Natural killer cell treated with Interleukin-12 subunit alpha and Interleukin-12 subunit beta and Interleukin-15 and Interleukin-18, amount 100 ng/mL, for 72 hours (primary cell): ENCODE results near the gene USP40. TPM values are rescaled to one million over a fixed set of nuclear protein-coding genes. Genes with fewer than 3 reads are reported as not detected.
A peak's percentile ranks its signal among the peaks of the same experiment; 100 is the strongest.

Experiments used
- ATAC-seq, 2 donors: fragments of 150-1000 bp; cut with Tn5 transposase in 1 of 2; sonication (Bioruptor Pico), chemical (Tn5 transposase) in 1 of 2; 2 replicates each; pipeline ENCODE4 v1.10.0; 2021
- DNase-seq: peaks from one replicate; pipeline ENCODE4 v3.0.0; 2022; ENCODE audit warnings: low spot score
- H3K27ac Mint-ChIP-seq, 2 donors: 1 replicate in 1 of 2; 2 replicates in 1 of 2; pipeline ENCODE4 v1.8.0; 2022; ENCODE audit warnings: mixed read lengths in 2 of 2, mild to moderate bottlenecking in 1 of 2, moderate library complexity in 1 of 2
- H3K27me3 Mint-ChIP-seq, 2 donors: 1 replicate in 1 of 2; 2 replicates in 1 of 2; pipeline ENCODE4 v1.8.0; 2022; ENCODE audit warnings: mixed read lengths in 2 of 2
- H3K36me3 Mint-ChIP-seq: one replicate; pipeline ENCODE4 v1.8.0; 2022; ENCODE audit warnings: mixed read lengths
- H3K4me1 Mint-ChIP-seq, 2 donors: 1 replicate in 1 of 2; 2 replicates in 1 of 2; pipeline ENCODE4 v1.8.0; 2022; ENCODE audit warnings: low read depth in 2 of 2, mixed read lengths in 2 of 2, mild to moderate bottlenecking in 1 of 2
- H3K4me3 Mint-ChIP-seq: one replicate; pipeline ENCODE4 v1.8.0; 2022; ENCODE audit warnings: mixed read lengths
- H3K9me3 Mint-ChIP-seq: 2 replicates; pipeline ENCODE4 v1.8.0; 2022; ENCODE audit warnings: mixed read lengths
- total RNA-seq, 2 donors: library from RNA; stranded (reverse); gene quantifications; one replicate each; pipeline ENCODE4 v1.2.3, GENCODE V29; 2022

The USP40 gene
- total RNA-seq, 2 donors from 2014 or later = 20.6 to 23.3 TPM

- Mint-ChIP-seq H3K36me3 (peaks cover 5% of the 10 kb centered on the region), H3K9me3 (no peaks in the 10 kb centered on the region), H3K27me3 (no peaks in the 10 kb centered on the region), H3K4me3 (no peak overlapping the region), H3K4me1 (no peaks in the 10 kb centered on the region), H3K27ac (no peak overlapping the region)
- ATAC-seq (no peak), DNase-seq (no peak)
Observed at GRCh38 chr2:233470839-233471238, 95.7 kb downstream of the USP40 start.

- DNase-seq = no peak
- peak overlapping the region in 1 of 2 donors; percentile 48 for H3K27ac Mint-ChIP-seq
Observed at GRCh38 chr2:233470011-233470687, 96.4 kb downstream of the USP40 start.

GRCh38 chr2:233469261-233470010 is 97.1 kb downstream of the USP40 start:
- Mint-ChIP-seq H3K4me1 (no peaks in the 10 kb centered on the region), H3K27me3 (no peaks in the 10 kb centered on the region), H3K36me3 (peaks cover 5% of the 10 kb centered on the region), H3K9me3 (no peaks in the 10 kb centered on the region), H3K27ac (peak overlapping the region in 1 of 2 donors; percentile 48), H3K4me3 (no peak overlapping the region)
- ATAC-seq (no peak), DNase-seq (no peak)

More at GRCh38 chr2:233470011-233470687, 96.4 kb downstream of the USP40 start:
- H3K9me3 Mint-ChIP-seq = no peaks in the 10 kb centered on the region
- no peak overlapping the region for H3K4me3 Mint-ChIP-seq
- no peak for ATAC-seq
- H3K36me3 Mint-ChIP-seq = peaks cover 5% of the 10 kb centered on the region
- H3K4me1 Mint-ChIP-seq = no peaks in the 10 kb centered on the region
- no peaks in the 10 kb centered on the region for H3K27me3 Mint-ChIP-seq

GRCh38 chr2:233468741-233469110 is 97.9 kb downstream of the USP40 start:
- Mint-ChIP-seq H3K9me3 (no peaks in the 10 kb centered on the region), H3K4me3 (no peak overlapping the region), H3K36me3 (peaks cover 6% of the 10 kb centered on the region), H3K27ac (peak overlapping the region in 1 of 2 donors; percentile 38), H3K4me1 (peaks cover 0 to under 1% of the 10 kb centered on the region in 2 donors), H3K27me3 (no peaks in the 10 kb centered on the region)
- DNase-seq (no peak), ATAC-seq (no peak)

GRCh38 chr2:233468047-233468740 is 98.4 kb downstream of the USP40 start:
- Mint-ChIP-seq H3K27me3 (no peaks in the 10 kb centered on the region), H3K4me1 (peaks cover 0 to 3% of the 10 kb centered on the region in 2 donors), H3K27ac (peak overlapping the region in 1 of 2 donors; percentile 38), H3K4me3 (no peak overlapping the region), H3K9me3 (no peaks in the 10 kb centered on the region), H3K36me3 (peaks cover 12% of the 10 kb centered on the region)
- DNase-seq = no peak
- ATAC-seq = peak in 1 of 2 donors; percentile 12

- H3K27me3 Mint-ChIP-seq = no peaks in the 10 kb centered on the region
- DNase-seq (peak; percentile 48), ATAC-seq (no peak)
- no peak overlapping the region for H3K4me3 Mint-ChIP-seq
- H3K27ac Mint-ChIP-seq = peak overlapping the region in 1 of 2 donors; percentile 48
- H3K36me3 Mint-ChIP-seq = peaks cover 7% of the 10 kb centered on the region
- no peaks in the 10 kb centered on the region for H3K9me3 Mint-ChIP-seq
- H3K4me1 Mint-ChIP-seq = peaks cover 0 to 3% of the 10 kb centered on the region in 2 donors
Observed at GRCh38 chr2:233466991-233467603, 99.5 kb downstream of the USP40 start.

GRCh38 chr2:233464531-233465240 is 101.9 kb downstream of the USP40 start:
- H3K36me3 Mint-ChIP-seq = peaks cover 7% of the 10 kb centered on the region
- DNase-seq (peak; percentile 39), ATAC-seq (no peak)
- H3K27ac Mint-ChIP-seq = peak overlapping the region in 1 of 2 donors; percentile 15
- H3K4me1 Mint-ChIP-seq = peaks cover 0 to 3% of the 10 kb centered on the region in 2 donors
- no peaks in the 10 kb centered on the region for H3K27me3 Mint-ChIP-seq
- H3K4me3 Mint-ChIP-seq = no peak overlapping the region
- H3K9me3 Mint-ChIP-seq = no peaks in the 10 kb centered on the region

GRCh38 chr2:233464056-233464455 is 102.5 kb downstream of the USP40 start:
- Mint-ChIP-seq H3K4me1 (peaks cover 0 to 3% of the 10 kb centered on the region in 2 donors), H3K27me3 (no peaks in the 10 kb centered on the region), H3K36me3 (peaks cover 7% of the 10 kb centered on the region), H3K9me3 (no peaks in the 10 kb centered on the region), H3K4me3 (no peak overlapping the region), H3K27ac (peak overlapping the region in 1 of 2 donors; percentile 15)
- DNase-seq (peak; percentile 56), ATAC-seq (no peak)

- Mint-ChIP-seq H3K27ac (peak overlapping the region in 1 of 2 donors; percentile 15), H3K4me1 (peaks cover 0 to 3% of the 10 kb centered on the region in 2 donors), H3K9me3 (no peaks in the 10 kb centered on the region), H3K27me3 (no peaks in the 10 kb centered on the region), H3K4me3 (no peak overlapping the region), H3K36me3 (peaks cover 7% of the 10 kb centered on the region)
- ATAC-seq = no peak
- peak; percentile 13 for DNase-seq
Observed at GRCh38 chr2:233463586-233463985, 103.0 kb downstream of the USP40 start.

- H3K9me3 Mint-ChIP-seq = no peaks in the 10 kb centered on the region
- peaks cover 7% of the 10 kb centered on the region for H3K36me3 Mint-ChIP-seq
- DNase-seq = peak; percentile 25
- no peak overlapping the region for H3K4me3 Mint-ChIP-seq
- no peak for ATAC-seq
- H3K27ac Mint-ChIP-seq = no peak overlapping the region
- no peaks in the 10 kb centered on the region for H3K27me3 Mint-ChIP-seq
- H3K4me1 Mint-ChIP-seq = peaks cover 0 to 3% of the 10 kb centered on the region in 2 donors
Observed at GRCh38 chr2:233462826-233463470, 103.6 kb downstream of the USP40 start.

- ATAC-seq (no peak), DNase-seq (no peak)
- Mint-ChIP-seq H3K27ac (peak overlapping the region in 1 of 2 donors; percentile 12), H3K9me3 (no peaks in the 10 kb centered on the region), H3K4me1 (peaks cover 0 to 3% of the 10 kb centered on the region in 2 donors), H3K27me3 (no peaks in the 10 kb centered on the region), H3K36me3 (peaks cover 7% of the 10 kb centered on the region), H3K4me3 (no peak overlapping the region)
Observed at GRCh38 chr2:233462202-233462785, 104.3 kb downstream of the USP40 start.

GRCh38 chr2:233461481-233461891 is 105.1 kb downstream of the USP40 start:
- peaks cover 7% of the 10 kb centered on the region for H3K36me3 Mint-ChIP-seq
- H3K9me3 Mint-ChIP-seq = no peaks in the 10 kb centered on the region
- H3K4me3 Mint-ChIP-seq = no peak overlapping the region
- H3K27me3 Mint-ChIP-seq = no peaks in the 10 kb centered on the region
- peak overlapping the region in 1 of 2 donors; percentile 12 for H3K27ac Mint-ChIP-seq
- no peak for DNase-seq
- ATAC-seq = no peak
- peaks cover 0 to 3% of the 10 kb centered on the region in 2 donors for H3K4me1 Mint-ChIP-seq
